WTC11 (cell line): ENCODE measurements around the gene GOLGA3.

Source experiments
- CREM ChIP-seq: sonication (generic); formaldehyde crosslinking; IDR thresholded peaks from 2 replicates; pipeline ENCODE4 v1.8.1; 2022; ENCODE audit warnings: mild to moderate bottlenecking, missing genetic modification reagents, moderate library complexity
- NFE2L1 ChIP-seq: sonication (generic); formaldehyde crosslinking; IDR thresholded peaks from 2 replicates; pipeline ENCODE4 v1.8.1; 2023; ENCODE audit warnings: missing genetic modification reagents
- NR1H2 ChIP-seq: sonication (generic); formaldehyde crosslinking; IDR thresholded peaks from 2 replicates; pipeline ENCODE4 v1.9.0; 2021; ENCODE audit warnings: mild to moderate bottlenecking, moderate library complexity, missing genetic modification reagents
- RORB ChIP-seq: fragments of 250-450 bp; sonication (Bioruptor Pico); IDR thresholded peaks from 2 replicates; pipeline ENCODE4 v1.9.0; 2021; ENCODE audit warnings: mild to moderate bottlenecking
- ZBTB21 ChIP-seq: sonication (generic); formaldehyde crosslinking; IDR thresholded peaks from 2 replicates; pipeline ENCODE4 v1.8.1; 2023; ENCODE audit warnings: mild to moderate bottlenecking, missing genetic modification reagents, borderline replicate concordance
- ZNF138 ChIP-seq: sonication (generic); formaldehyde crosslinking; conservative IDR thresholded peaks from 2 replicates; pipeline ENCODE4 v1.8.1; 2022; ENCODE audit warnings: mild to moderate bottlenecking, moderate library complexity, missing genetic modification reagents
- ZNF317 ChIP-seq: sonication (generic); formaldehyde crosslinking; IDR thresholded peaks from 2 replicates; pipeline ENCODE4 v1.8.1; 2023; ENCODE audit warnings: low read depth, mild to moderate bottlenecking, moderate library complexity, missing genetic modification reagents, borderline replicate concordance
- TF ChIP-seq, protein P1 (sequence below): fragments of 200-600 bp; IDR thresholded peaks from 2 replicates; pipeline ENCODE4 v1.8.0; 2022; ENCODE audit warnings: antibody characterized with exemption
- TF ChIP-seq, protein P2 (sequence below): sonication (generic); formaldehyde crosslinking; IDR thresholded peaks from 2 replicates; pipeline ENCODE4 v1.8.1; 2023; ENCODE audit warnings: mild to moderate bottlenecking, missing genetic modification reagents, moderate library complexity
- TF ChIP-seq, protein P3 (sequence below): fragments of 250-450 bp; sonication (Bioruptor Pico); IDR thresholded peaks from 2 replicates; pipeline ENCODE4 v1.9.0; 2021; ENCODE audit warnings: mild to moderate bottlenecking
- TF ChIP-seq, protein P4 (sequence below): sonication (generic); formaldehyde crosslinking; IDR thresholded peaks from 2 replicates; pipeline ENCODE4 v1.8.1; 2022; ENCODE audit warnings: low read depth, mild to moderate bottlenecking, moderate library complexity, missing genetic modification reagents, borderline replicate concordance
- TF ChIP-seq, protein P5 (sequence below): sonication (generic); formaldehyde crosslinking; IDR thresholded peaks from 2 replicates; pipeline ENCODE4 v1.8.0; 2022; ENCODE audit warnings: mild to moderate bottlenecking, missing genetic modification reagents
- TF ChIP-seq, protein P6 (sequence below): sonication (generic); formaldehyde crosslinking; IDR thresholded peaks from 2 replicates; pipeline ENCODE4 v1.8.0; 2022; ENCODE audit warnings: mild to moderate bottlenecking, missing genetic modification reagents

DNA sequence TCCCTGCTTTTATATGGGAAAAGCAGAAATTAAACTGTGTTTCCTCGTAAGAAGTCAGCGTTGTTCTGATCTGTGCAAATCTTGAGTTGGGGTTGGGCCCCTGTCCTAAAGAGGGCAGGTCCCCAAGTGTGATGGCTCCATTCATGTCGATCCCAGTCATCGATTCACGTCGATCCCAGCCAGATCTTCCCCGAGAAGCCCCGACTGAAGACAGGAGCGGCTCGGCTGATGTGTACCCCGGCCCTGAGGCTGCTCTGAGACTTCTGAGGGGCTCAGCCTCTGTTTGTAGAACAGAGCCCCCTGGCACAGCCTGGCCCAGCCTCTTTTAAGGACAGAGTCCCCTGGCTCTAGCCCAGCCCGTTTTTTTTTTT lies 108.7 kb downstream of the GOLGA3 start:
- TF ChIP-seq, protein P1, sequence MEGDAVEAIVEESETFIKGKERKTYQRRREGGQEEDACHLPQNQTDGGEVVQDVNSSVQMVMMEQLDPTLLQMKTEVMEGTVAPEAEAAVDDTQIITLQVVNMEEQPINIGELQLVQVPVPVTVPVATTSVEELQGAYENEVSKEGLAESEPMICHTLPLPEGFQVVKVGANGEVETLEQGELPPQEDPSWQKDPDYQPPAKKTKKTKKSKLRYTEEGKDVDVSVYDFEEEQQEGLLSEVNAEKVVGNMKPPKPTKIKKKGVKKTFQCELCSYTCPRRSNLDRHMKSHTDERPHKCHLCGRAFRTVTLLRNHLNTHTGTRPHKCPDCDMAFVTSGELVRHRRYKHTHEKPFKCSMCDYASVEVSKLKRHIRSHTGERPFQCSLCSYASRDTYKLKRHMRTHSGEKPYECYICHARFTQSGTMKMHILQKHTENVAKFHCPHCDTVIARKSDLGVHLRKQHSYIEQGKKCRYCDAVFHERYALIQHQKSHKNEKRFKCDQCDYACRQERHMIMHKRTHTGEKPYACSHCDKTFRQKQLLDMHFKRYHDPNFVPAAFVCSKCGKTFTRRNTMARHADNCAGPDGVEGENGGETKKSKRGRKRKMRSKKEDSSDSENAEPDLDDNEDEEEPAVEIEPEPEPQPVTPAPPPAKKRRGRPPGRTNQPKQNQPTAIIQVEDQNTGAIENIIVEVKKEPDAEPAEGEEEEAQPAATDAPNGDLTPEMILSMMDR = no peak
- TF ChIP-seq, protein P2, sequence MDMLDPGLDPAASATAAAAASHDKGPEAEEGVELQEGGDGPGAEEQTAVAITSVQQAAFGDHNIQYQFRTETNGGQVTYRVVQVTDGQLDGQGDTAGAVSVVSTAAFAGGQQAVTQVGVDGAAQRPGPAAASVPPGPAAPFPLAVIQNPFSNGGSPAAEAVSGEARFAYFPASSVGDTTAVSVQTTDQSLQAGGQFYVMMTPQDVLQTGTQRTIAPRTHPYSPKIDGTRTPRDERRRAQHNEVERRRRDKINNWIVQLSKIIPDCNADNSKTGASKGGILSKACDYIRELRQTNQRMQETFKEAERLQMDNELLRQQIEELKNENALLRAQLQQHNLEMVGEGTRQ (CRISPR knock-in tag) = no peak
- TF ChIP-seq CREM (CRISPR knock-in tag) (no peak), NR1H2 (no peak), ZNF138 (CRISPR knock-in tag) (no peak), ZBTB21 (CRISPR knock-in tag) (no peak), RORB (CRISPR knock-in tag) (no peak), ZNF317 (CRISPR knock-in tag) (no peak), NFE2L1 (CRISPR knock-in tag) (no peak)
- TF ChIP-seq, protein P3, sequence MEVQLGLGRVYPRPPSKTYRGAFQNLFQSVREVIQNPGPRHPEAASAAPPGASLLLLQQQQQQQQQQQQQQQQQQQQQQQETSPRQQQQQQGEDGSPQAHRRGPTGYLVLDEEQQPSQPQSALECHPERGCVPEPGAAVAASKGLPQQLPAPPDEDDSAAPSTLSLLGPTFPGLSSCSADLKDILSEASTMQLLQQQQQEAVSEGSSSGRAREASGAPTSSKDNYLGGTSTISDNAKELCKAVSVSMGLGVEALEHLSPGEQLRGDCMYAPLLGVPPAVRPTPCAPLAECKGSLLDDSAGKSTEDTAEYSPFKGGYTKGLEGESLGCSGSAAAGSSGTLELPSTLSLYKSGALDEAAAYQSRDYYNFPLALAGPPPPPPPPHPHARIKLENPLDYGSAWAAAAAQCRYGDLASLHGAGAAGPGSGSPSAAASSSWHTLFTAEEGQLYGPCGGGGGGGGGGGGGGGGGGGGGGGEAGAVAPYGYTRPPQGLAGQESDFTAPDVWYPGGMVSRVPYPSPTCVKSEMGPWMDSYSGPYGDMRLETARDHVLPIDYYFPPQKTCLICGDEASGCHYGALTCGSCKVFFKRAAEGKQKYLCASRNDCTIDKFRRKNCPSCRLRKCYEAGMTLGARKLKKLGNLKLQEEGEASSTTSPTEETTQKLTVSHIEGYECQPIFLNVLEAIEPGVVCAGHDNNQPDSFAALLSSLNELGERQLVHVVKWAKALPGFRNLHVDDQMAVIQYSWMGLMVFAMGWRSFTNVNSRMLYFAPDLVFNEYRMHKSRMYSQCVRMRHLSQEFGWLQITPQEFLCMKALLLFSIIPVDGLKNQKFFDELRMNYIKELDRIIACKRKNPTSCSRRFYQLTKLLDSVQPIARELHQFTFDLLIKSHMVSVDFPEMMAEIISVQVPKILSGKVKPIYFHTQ (CRISPR knock-in tag) = no peak
- TF ChIP-seq, protein P4, sequence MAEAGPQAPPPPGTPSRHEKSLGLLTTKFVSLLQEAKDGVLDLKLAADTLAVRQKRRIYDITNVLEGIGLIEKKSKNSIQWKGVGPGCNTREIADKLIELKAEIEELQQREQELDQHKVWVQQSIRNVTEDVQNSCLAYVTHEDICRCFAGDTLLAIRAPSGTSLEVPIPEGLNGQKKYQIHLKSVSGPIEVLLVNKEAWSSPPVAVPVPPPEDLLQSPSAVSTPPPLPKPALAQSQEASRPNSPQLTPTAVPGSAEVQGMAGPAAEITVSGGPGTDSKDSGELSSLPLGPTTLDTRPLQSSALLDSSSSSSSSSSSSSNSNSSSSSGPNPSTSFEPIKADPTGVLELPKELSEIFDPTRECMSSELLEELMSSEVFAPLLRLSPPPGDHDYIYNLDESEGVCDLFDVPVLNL (CRISPR knock-in tag) = no peak
- TF ChIP-seq, protein P5, sequence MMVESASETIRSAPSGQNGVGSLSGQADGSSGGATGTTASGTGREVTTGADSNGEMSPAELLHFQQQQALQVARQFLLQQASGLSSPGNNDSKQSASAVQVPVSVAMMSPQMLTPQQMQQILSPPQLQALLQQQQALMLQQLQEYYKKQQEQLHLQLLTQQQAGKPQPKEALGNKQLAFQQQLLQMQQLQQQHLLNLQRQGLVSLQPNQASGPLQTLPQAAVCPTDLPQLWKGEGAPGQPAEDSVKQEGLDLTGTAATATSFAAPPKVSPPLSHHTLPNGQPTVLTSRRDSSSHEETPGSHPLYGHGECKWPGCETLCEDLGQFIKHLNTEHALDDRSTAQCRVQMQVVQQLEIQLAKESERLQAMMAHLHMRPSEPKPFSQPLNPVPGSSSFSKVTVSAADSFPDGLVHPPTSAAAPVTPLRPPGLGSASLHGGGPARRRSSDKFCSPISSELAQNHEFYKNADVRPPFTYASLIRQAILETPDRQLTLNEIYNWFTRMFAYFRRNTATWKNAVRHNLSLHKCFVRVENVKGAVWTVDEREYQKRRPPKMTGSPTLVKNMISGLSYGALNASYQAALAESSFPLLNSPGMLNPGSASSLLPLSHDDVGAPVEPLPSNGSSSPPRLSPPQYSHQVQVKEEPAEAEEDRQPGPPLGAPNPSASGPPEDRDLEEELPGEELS (CRISPR knock-in tag) = no peak
- TF ChIP-seq, protein P6, sequence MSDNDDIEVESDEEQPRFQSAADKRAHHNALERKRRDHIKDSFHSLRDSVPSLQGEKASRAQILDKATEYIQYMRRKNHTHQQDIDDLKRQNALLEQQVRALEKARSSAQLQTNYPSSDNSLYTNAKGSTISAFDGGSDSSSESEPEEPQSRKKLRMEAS (CRISPR knock-in tag) = no peak
